ENCODE results near the gene NLRP9.

- TF ChIP-seq SIN3A (IDR thresholded peaks at IDR 0.05; ENCODE audit: borderline replicate concordance, insufficient read depth, low read length) (no peak), POLR2AphosphoS5 (IDR thresholded peaks at IDR 0.05; ENCODE audit: low read depth, low read length) (no peak)
Measured at GRCh38 chr19:55683449-55684261, 54.5 kb downstream of the NLRP9 start.
